Measurements from ENCODE around the gene DNAJA4.

DNA sequence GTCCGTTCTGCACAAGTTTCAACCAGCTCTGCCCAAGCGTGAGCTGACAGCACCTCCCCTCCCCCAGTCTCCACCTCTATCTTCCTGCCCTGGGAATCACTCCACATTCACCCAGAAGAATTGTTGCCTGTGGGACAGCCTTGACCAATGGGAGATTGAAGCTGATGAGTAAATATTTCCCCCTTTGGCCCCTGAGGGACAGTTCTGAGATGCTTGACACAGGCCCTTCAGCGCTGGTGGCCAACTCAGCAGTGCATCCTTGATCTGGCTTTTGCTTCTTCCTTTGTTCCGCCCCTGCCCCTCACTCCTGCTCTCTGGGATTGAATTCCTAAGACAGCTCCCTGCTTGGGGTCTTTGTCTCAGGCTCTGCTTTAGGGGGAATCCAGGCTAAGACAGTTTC, 48.2 kb downstream of the DNAJA4 start:
- TF ChIP-seq, protein P1, sequence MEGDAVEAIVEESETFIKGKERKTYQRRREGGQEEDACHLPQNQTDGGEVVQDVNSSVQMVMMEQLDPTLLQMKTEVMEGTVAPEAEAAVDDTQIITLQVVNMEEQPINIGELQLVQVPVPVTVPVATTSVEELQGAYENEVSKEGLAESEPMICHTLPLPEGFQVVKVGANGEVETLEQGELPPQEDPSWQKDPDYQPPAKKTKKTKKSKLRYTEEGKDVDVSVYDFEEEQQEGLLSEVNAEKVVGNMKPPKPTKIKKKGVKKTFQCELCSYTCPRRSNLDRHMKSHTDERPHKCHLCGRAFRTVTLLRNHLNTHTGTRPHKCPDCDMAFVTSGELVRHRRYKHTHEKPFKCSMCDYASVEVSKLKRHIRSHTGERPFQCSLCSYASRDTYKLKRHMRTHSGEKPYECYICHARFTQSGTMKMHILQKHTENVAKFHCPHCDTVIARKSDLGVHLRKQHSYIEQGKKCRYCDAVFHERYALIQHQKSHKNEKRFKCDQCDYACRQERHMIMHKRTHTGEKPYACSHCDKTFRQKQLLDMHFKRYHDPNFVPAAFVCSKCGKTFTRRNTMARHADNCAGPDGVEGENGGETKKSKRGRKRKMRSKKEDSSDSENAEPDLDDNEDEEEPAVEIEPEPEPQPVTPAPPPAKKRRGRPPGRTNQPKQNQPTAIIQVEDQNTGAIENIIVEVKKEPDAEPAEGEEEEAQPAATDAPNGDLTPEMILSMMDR (IDR thresholded peaks at IDR 0.05): no peak
- no peak for TF ChIP-seq POLR2A (IDR thresholded peaks at IDR 0.05)
